Mesodermal cell (in vitro differentiated cells): ENCODE measurements around the gene WDR45B.
"Not testable (repeated sequence)": the region's sequence is repeated elsewhere in the genome, so short reads cannot be mapped to it uniquely, and the experiment has no call there.

Experiments
- H3K27ac ChIP-seq: 2 replicates; pipeline ENCODE4 v1.7.0; 2013; ENCODE audit warnings: mild to moderate bottlenecking, low read depth, low read length, moderate library complexity; ENCODE audit not compliant: severe bottlenecking
- H3K36me3 ChIP-seq: 2 replicates; pipeline ENCODE4 v1.7.1; 2013; ENCODE audit warnings: mild to moderate bottlenecking, low read length, moderate library complexity; ENCODE audit not compliant: control insufficient read depth, insufficient read depth
- H3K4me1 ChIP-seq: one replicate; pipeline ENCODE4 v1.7.1; 2013; ENCODE audit warnings: mild to moderate bottlenecking, low read length; ENCODE audit not compliant: insufficient read depth, control insufficient read depth, poor library complexity, severe bottlenecking
- H3K4me3 ChIP-seq: 2 replicates; pipeline ENCODE4 v1.7.0; 2013; ENCODE audit warnings: low read length, control low read depth, mild to moderate bottlenecking; ENCODE audit not compliant: insufficient read depth, poor library complexity, severe bottlenecking; ENCODE audit errors: extremely low read depth
- H3K9me3 ChIP-seq: 2 replicates; pipeline ENCODE4 v1.7.1; 2013; ENCODE audit warnings: mild to moderate bottlenecking, low read length, moderate library complexity; ENCODE audit not compliant: control insufficient read depth
- WGBS, 2 experiments: methylation state at CpG; one replicate each; pipeline ENCODE4 v1.1.5; 2013; ENCODE audit warnings: missing lambda C conversion rate in 2 of 2; ENCODE audit not compliant: insufficient coverage in 2 of 2; 5-methylcytosine and 5-hydroxymethylcytosine counted together

WDR45B gene

GRCh38 chr17:82577300-82577699 is 70.9 kb downstream of the WDR45B start:
- WGBS, 2 experiments: 98 to 99% methylated on average over 12 of the region's 18 CpGs
- no peaks in the 10 kb centered on the region for H3K9me3 ChIP-seq
- no peak overlapping the region for H3K27ac ChIP-seq
- H3K4me3 ChIP-seq: no peak overlapping the region
- peaks cover 81% of the 10 kb centered on the region for H3K36me3 ChIP-seq
- no peaks in the 10 kb centered on the region for H3K4me1 ChIP-seq

DNA sequence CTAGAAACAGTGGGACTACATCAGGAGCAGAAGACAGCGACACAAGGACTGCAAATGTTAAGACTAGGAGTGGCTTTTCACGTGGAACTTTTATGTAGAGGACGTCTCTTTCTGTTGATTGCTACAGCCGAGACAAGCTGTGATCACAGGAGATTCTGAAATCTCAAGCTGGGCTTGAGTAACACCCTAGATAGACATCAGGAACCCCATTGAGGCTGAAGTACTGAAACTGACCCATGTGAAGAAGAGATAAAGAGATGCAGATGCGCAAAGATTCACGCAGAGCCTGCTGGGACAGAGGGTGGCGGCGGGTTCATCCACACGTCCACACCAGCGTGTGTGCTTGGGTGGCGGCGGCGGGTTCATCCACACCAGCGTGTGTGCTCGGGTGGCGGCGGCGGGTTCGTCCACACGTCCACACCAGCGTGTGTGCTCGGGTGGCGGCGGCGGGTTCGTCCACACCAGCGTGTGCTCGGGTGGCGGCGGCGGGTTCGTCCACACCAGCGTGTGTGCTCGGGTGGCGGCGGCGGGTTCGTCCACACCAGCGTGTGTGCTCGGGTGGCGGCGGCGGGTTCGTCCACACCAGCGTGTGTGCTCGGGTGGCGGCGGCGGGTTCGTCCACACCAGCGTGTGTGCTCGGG is 72.5 kb downstream of the WDR45B start:
- 94 to 97% methylated on average over 20 to 23 of the region's 52 CpGs for WGBS, 2 experiments
- H3K36me3 ChIP-seq: peaks cover 85% of the 10 kb centered on the region
- H3K4me1 ChIP-seq: not testable (repeated sequence)

DNA sequence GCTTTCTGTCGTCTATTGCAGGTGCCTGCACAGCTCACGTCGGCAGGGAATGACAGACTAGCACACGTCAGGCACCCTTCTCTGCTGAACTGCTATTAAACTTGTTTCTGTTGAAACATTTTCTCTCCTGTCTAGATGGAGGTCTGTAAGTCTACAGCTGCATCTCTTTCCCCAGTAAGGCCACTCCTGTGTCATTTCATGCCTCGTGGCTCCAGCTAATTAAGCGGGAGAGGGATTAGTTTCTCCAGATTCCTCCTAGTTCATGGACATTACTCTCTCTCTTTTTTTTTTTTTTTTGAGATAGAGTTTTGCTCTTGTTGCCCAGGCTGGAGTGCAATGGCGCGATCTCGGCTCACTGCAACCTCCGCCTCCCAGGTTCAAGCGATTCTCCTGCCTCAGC is 74.2 kb downstream of the WDR45B start:
- Histone ChIP-seq H3K27ac (no peak overlapping the region), H3K36me3 (peaks cover 95% of the 10 kb centered on the region), H3K9me3 (no peaks in the 10 kb centered on the region), H3K4me1 (no peaks in the 10 kb centered on the region), H3K4me3 (no peak overlapping the region)
- 91% methylated on average over 9 to 10 of the region's 11 CpGs for WGBS, 2 experiments

More for the DNA sequence above, 72.5 kb downstream of the WDR45B start:
- not testable (repeated sequence) for H3K4me3 ChIP-seq, H3K9me3 ChIP-seq, H3K27ac ChIP-seq

DNA sequence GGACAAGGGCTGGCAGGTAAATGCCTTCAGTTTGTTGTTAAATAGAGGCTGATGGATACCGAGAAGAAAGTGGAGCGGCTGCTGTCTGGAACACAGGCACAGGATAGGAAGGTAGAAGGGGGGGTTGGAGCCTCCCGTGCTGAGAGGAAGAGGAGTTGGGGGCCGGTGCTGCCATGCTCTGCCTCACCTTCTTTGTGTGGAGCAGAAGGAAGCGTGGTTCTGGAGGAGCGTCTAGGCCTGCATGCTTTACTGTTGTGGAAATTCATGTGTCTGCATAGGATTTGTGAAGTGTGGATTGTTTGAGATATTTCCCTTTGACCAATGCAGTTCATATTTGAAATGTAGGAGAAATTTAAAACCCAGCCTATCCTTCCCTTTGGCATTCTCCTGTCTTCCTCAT is 76.4 kb downstream of the WDR45B start:
- Histone ChIP-seq H3K4me1 (no peaks in the 10 kb centered on the region), H3K9me3 (no peaks in the 10 kb centered on the region), H3K4me3 (no peak overlapping the region), H3K27ac (no peak overlapping the region), H3K36me3 (peaks cover 96% of the 10 kb centered on the region)
- WGBS, 2 experiments: 93 to 96% methylated on average over 5 to 6 of the region's 6 CpGs

DNA sequence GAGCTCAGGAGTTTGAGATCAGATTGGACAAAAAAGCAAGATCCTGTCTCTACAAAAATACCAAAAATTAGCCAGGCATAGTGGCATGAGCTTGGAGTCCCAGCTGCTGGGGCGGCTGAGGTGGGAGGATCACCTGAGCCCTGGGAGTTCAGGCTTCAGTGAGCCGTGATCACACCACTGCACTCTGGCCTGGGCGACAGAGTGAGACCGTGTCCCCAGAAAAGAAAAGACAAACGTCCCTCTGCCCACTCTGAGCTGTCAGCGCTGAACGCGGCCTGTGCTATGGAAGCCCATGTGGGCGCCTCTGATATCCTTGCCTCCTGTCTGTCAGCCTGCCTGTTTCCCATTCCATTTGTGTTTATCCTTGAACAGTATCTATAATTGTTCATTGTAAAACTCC is 78.0 kb downstream of the WDR45B start:
- Histone ChIP-seq H3K27ac (no peak overlapping the region), H3K9me3 (no peaks in the 10 kb centered on the region), H3K36me3 (peaks cover 97% of the 10 kb centered on the region), H3K4me1 (no peaks in the 10 kb centered on the region), H3K4me3 (no peak overlapping the region)
- 91 to 93% methylated on average over 5 to 8 of the region's 9 CpGs for WGBS, 2 experiments

- WGBS, 2 experiments: 94 to 98% methylated on average over 9 to 11 of the region's 11 CpGs
- Histone ChIP-seq H3K27ac (no peak overlapping the region), H3K9me3 (no peaks in the 10 kb centered on the region), H3K4me1 (no peaks in the 10 kb centered on the region), H3K36me3 (peaks cover 97% of the 10 kb centered on the region), H3K4me3 (no peak overlapping the region)
These were observed 78.6 kb downstream of the WDR45B start for GRCh38 chr17:82569621-82570020.

GRCh38 chr17:82568997-82569393 is 79.2 kb downstream of the WDR45B start:
- no peaks in the 10 kb centered on the region for H3K4me1 ChIP-seq
- no peaks in the 10 kb centered on the region for H3K9me3 ChIP-seq
- H3K27ac ChIP-seq: no peak overlapping the region
- H3K36me3 ChIP-seq: peaks cover 97% of the 10 kb centered on the region
- H3K4me3 ChIP-seq: no peak overlapping the region
- 96 to 97% methylated on average over 10 of the region's 10 CpGs for WGBS, 2 experiments

DNA sequence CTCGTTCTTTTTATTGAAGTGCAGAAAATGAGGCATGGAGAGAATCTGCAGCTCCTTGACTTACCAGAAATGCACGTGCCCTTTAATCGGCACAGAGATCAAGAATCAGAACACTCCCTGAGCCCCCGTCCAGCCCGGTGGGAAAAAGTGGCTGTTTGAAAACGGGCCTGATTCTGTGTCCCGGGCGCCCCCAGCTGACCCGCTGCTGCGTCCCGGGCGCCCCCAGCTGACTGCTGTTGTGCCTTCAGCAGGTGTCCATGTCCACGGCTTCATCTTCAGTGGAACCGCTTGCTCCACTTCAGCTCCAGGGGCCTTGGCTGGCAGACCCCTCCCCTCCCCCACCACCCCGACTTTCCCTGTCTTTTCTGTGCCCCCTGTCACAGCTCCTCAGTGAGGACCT is 81.0 kb downstream of the WDR45B start:
- H3K27ac ChIP-seq: no peak overlapping the region
- 94 to 99% methylated on average over 9 to 15 of the region's 15 CpGs for WGBS, 2 experiments
- peaks cover 88% of the 10 kb centered on the region for H3K36me3 ChIP-seq
- H3K9me3 ChIP-seq: no peaks in the 10 kb centered on the region
- no peaks in the 10 kb centered on the region for H3K4me1 ChIP-seq
- H3K4me3 ChIP-seq: no peak overlapping the region

DNA sequence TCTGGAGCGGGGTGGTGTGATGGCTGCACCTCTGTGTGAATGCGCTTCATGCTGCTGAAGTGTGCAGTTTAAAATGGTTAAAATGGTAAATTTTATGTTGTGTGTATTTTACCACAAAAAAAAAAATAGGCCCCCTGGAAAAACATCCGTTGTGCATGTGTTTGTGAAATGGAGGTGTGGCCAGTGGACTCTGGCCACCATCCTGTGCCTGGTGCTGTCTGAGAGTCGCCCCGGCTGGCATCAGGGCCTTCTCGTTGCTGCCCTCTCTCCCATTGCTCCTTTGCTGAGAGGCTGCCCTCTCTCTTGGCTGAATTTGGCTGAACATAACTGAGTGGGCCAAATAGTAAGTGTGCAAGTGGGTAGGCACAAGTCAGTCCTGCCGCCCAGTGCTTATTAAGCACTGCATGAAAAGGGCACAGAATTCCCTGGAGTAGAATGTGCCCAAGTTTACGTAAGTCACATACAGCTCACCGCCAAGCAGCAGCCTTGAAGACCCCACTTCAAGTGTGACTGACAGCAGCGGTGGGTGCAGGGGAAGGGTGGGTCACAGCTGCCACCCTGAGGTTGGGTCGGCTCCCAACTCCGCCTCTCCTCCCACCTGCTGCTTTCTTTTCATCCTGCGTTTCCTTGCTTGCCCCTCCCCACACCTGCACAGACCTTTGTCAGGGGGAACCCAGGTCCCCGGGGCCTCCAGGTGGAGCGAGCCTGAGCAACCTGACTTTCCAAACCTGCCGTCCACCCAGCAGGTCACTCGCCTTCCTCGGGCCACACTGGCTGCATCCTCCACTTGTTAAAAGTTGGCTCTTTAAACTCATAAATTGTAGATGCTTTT is 81.9 kb downstream of the WDR45B start:
- 88 to 92% methylated on average over 13 to 18 of the region's 18 CpGs for WGBS, 2 experiments
- H3K36me3 ChIP-seq: peaks cover 79% of the 10 kb centered on the region
- no peak overlapping the region for H3K27ac ChIP-seq
- H3K9me3 ChIP-seq: no peaks in the 10 kb centered on the region
- no peak overlapping the region for H3K4me3 ChIP-seq
- peaks cover under 1% of the 10 kb centered on the region for H3K4me1 ChIP-seq

DNA sequence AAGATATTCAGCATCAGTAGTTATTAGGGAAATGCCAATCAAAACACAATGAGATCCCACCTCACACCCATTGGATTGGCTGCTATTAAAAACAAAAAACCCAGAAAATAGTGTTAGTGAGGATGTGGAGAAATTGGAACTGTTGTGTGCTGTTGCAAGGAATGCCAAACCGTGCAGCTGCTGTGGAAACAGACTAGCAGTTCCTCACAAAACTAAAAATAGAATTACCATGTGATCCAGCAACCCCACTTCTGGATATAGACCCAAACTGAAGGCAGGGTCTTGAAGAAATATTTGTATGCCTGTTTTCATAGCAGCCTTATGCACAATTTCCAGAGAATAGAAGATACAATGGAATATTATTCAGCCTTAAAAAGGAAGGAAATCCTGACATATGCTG is 82.7 kb downstream of the WDR45B start:
- H3K9me3 ChIP-seq: no peaks in the 10 kb centered on the region
- H3K4me1 ChIP-seq: peaks cover 8% of the 10 kb centered on the region
- peaks cover 71% of the 10 kb centered on the region for H3K36me3 ChIP-seq
- H3K27ac ChIP-seq: no peak overlapping the region
- WGBS, 2 experiments: no CpG with 5 or more reads among the region's 1 CpG
- H3K4me3 ChIP-seq: no peak overlapping the region
